ENCODE measurements around the gene BANK1. TPM values are rescaled to one million over a fixed set of nuclear protein-coding genes. Genes with fewer than 3 reads are reported as not detected.

The BANK1 gene
- total RNA-seq, 2 experiments from 2014 or later, result 0.20 to 0.22 TPM

- Mint-ChIP-seq H3K27ac (no peak overlapping the region), H3K36me3 (ENCODE audit: low read depth) (no peaks in the 10 kb centered on the region), H3K27me3 (peaks cover 3% of the 10 kb centered on the region), H3K4me3 (no peak overlapping the region), H3K9me3 (no peaks in the 10 kb centered on the region), H3K4me1 (ENCODE audit: low read depth) (no peaks in the 10 kb centered on the region)
- ChIA-PET CTCF (no interaction called here), POLR2A (no interaction called here)
- Histone ChIP-seq H3K4me3 (ENCODE audit: low read length) (no peak overlapping the region), H3K9me3 (ENCODE audit: control insufficient read depth in 1 of 2, insufficient read depth in 1 of 2, low read length in 2 of 2) (no peaks in the 10 kb centered on the region), H3K4me1 (ENCODE audit: insufficient read depth, low read length) (no peaks in the 10 kb centered on the region), H3K27me3 (ENCODE audit: control insufficient read depth in 1 of 2, insufficient read depth in 2 of 2, low read length in 2 of 2) (no peaks in the 10 kb centered on the region), H3K36me3 (ENCODE audit: insufficient read depth, low read length) (no peaks in the 10 kb centered on the region), H3K27ac (ENCODE audit: low read depth in 1 of 2, low read length in 2 of 2) (no peak overlapping the region)
- no peak for ATAC-seq (ENCODE audit: poor library complexity)
- TF ChIP-seq CTCF (IDR thresholded peaks at IDR 0.05), result no peak
- DNase-seq, result no peak
- intact Hi-C loops (cut with DNase I, micrococcal nuclease), result no loop called here
Observed at GRCh38 chr4:102094481-102094880, 304.0 kb downstream of the BANK1 start.

- Mint-ChIP-seq H3K27ac (no peak overlapping the region), H3K4me1 (ENCODE audit: low read depth) (no peaks in the 10 kb centered on the region), H3K4me3 (no peak overlapping the region), H3K9me3 (peaks cover 23% of the 10 kb centered on the region), H3K27me3 (no peaks in the 10 kb centered on the region), H3K36me3 (ENCODE audit: low read depth) (no peaks in the 10 kb centered on the region)
- Histone ChIP-seq H3K4me3 (ENCODE audit: low read length) (no peak overlapping the region), H3K9me3 (ENCODE audit: control insufficient read depth in 1 of 2, insufficient read depth in 1 of 2, low read length in 2 of 2) (peaks cover 6 to 9% of the 10 kb centered on the region in 2 experiments), H3K36me3 (ENCODE audit: insufficient read depth, low read length) (no peaks in the 10 kb centered on the region), H3K4me1 (ENCODE audit: insufficient read depth, low read length) (no peaks in the 10 kb centered on the region), H3K27me3 (ENCODE audit: control insufficient read depth in 1 of 2, insufficient read depth in 2 of 2, low read length in 2 of 2) (no peaks in the 10 kb centered on the region), H3K27ac (ENCODE audit: low read depth in 1 of 2, low read length in 2 of 2) (no peak overlapping the region)
- DNase-seq (no peak), ATAC-seq (ENCODE audit: poor library complexity) (no peak)
- intact Hi-C loops (cut with DNase I, micrococcal nuclease), result no loop called here
- ChIA-PET CTCF (no interaction called here), POLR2A (no interaction called here)
- no peak for TF ChIP-seq CTCF (IDR thresholded peaks at IDR 0.05)
Observed at GRCh38 chr4:102103368-102103767, 312.8 kb downstream of the BANK1 start.

GRCh38 chr4:102104278-102104677, 313.7 kb downstream of the BANK1 start:
- no peaks in the 10 kb centered on the region for H3K27me3 ChIP-seq (ENCODE audit: control insufficient read depth in 1 of 2, insufficient read depth in 2 of 2, low read length in 2 of 2)
- Mint-ChIP-seq H3K27me3 (no peaks in the 10 kb centered on the region), H3K27ac (no peak overlapping the region), H3K9me3 (peaks cover 25% of the 10 kb centered on the region), H3K4me3 (no peak overlapping the region), H3K36me3 (ENCODE audit: low read depth) (no peaks in the 10 kb centered on the region), H3K4me1 (ENCODE audit: low read depth) (no peaks in the 10 kb centered on the region)
- H3K36me3 ChIP-seq (ENCODE audit: insufficient read depth, low read length), result no peaks in the 10 kb centered on the region
- H3K9me3 ChIP-seq (ENCODE audit: control insufficient read depth in 1 of 2, insufficient read depth in 1 of 2, low read length in 2 of 2), result peaks cover 6 to 9% of the 10 kb centered on the region in 2 experiments
- H3K4me1 ChIP-seq (ENCODE audit: insufficient read depth, low read length), result no peaks in the 10 kb centered on the region
- H3K27ac ChIP-seq (ENCODE audit: low read depth in 1 of 2, low read length in 2 of 2), result no peak overlapping the region
- no peak overlapping the region for H3K4me3 ChIP-seq (ENCODE audit: low read length)
- POLR2A ChIA-PET, result no interaction called here
- no peak for DNase-seq
- CTCF ChIA-PET, result no interaction called here
- TF ChIP-seq CTCF (IDR thresholded peaks at IDR 0.05), result no peak
- no peak for ATAC-seq (ENCODE audit: poor library complexity)
- intact Hi-C loops (cut with DNase I, micrococcal nuclease), result no loop called here

Measured in CD4-positive, alpha-beta T cell (primary cell).